Lower leg skin (tissue), 3 donors: ENCODE measurements around the gene IL17RB.

Experiments used
- POLR2A ChIP-seq, 2 donors: fragments of 450-650 bp; IDR thresholded peaks; one replicate each; pipeline ENCODE4 v1.6.1; 2016 to 2017; ENCODE audit warnings: antibody characterized with exemption in 2 of 2, mild to moderate bottlenecking in 1 of 2, moderate library complexity in 1 of 2
- TF ChIP-seq, protein P1 (sequence below), 3 donors: fragments of 450-650 bp; IDR thresholded peaks; one replicate each; pipeline ENCODE4 v1.5.1; 2016; ENCODE audit warnings: antibody characterized with exemption in 3 of 3, mild to moderate bottlenecking in 3 of 3, moderate library complexity in 2 of 3

DNA sequence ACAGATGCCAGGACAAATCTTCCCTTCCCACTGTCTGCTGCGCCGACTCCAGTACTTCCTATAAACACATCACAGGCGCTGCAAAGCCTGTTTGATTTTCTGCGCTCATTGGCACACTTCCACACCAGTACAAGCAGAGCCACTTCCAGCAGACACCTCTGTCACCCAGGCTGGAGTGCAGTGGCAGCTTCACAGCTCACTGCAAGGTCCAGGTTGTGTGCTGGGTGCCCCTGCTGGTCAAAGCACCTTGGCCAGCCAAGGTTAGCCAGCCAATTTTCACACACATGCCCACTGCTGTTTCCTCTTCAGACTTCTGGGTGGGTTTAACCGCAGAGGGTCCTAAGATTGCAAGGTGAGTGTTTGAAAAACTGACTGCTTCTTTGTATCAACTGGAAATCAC is 5.1 kb upstream of the IL17RB start:
- TF ChIP-seq POLR2A (IDR thresholded peaks at IDR 0.05): no peak
- TF ChIP-seq, protein P1, sequence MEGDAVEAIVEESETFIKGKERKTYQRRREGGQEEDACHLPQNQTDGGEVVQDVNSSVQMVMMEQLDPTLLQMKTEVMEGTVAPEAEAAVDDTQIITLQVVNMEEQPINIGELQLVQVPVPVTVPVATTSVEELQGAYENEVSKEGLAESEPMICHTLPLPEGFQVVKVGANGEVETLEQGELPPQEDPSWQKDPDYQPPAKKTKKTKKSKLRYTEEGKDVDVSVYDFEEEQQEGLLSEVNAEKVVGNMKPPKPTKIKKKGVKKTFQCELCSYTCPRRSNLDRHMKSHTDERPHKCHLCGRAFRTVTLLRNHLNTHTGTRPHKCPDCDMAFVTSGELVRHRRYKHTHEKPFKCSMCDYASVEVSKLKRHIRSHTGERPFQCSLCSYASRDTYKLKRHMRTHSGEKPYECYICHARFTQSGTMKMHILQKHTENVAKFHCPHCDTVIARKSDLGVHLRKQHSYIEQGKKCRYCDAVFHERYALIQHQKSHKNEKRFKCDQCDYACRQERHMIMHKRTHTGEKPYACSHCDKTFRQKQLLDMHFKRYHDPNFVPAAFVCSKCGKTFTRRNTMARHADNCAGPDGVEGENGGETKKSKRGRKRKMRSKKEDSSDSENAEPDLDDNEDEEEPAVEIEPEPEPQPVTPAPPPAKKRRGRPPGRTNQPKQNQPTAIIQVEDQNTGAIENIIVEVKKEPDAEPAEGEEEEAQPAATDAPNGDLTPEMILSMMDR (IDR thresholded peaks at IDR 0.05): no peak
